Stimulated activated CD4-positive, alpha-beta T cell treated with anti-CD3 and anti-CD28 coated beads, Interleukin-15, amount 100 ng/mL, for 1 hour (primary cell): ENCODE measurements around the gene MAPK9.

ENCODE experiments used
- DNase-seq, 2 donors: peaks; one replicate each; pipeline ENCODE4 v3.0.0-alpha.2; 2020; ENCODE audit warnings: low read depth in 1 of 2, low spot score in 1 of 2

MAPK9 gene

GRCh38 chr5:180294913-180295555, 3.2 kb upstream of the MAPK9 start:
- DNase-seq, result no peak

DNA sequence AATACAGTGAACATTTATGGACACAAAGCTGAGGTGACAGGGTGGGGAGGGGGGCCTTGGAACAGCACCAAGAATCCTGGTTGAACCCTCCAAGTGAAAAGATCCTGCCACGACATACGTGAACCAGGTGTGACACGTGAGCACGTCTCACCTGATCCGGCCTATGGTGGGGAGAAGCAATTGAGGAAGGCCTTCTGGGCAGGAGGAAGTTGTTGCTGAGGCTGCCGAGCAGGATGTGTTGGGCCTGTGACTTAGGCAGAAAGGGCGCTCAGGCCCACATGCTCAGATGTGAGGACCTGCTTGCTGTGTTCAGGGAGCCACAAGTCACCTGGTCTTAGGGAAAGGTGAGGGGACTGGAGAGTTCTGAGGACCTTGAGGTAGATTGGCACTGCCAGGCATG, 2.5 kb upstream of the MAPK9 start:
- DNase-seq, result no peak

DNA sequence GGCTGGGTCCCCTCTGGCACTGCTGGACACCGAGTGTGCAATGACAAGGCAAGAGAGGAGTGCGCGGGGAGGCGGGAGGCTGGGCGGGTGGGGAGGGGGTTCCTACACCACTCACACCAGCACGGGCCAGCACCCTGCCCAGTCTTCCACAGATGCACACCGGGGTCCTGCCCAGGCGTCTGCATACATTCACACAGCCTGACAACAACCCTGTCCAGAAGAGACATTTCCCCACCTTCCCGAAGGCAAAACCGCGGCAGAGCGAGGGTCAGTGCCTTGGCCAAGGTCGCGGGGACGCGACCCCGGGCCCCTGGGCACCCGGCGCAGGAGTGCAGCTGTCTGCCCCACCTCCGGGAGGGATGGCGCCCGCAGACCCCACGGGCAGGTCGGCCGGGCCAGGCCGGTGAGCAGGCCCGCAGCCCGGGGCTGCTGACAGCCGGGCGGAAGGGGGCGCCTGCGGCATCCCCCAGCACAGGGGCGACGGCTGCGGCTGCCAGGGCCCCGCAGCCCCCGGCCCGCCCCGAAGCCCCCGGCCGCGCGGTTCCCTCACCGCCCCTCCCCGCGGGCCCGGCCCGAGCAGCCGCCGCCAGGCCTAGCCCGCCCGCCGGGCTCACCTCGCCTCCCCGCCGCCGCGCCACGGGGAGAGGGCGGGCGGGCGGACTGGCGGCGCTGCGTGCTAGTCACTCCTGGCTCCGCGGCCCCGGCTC, 496 bp downstream of the MAPK9 start:
- peak in 1 of 2 donors; percentile 11 for DNase-seq

DNA sequence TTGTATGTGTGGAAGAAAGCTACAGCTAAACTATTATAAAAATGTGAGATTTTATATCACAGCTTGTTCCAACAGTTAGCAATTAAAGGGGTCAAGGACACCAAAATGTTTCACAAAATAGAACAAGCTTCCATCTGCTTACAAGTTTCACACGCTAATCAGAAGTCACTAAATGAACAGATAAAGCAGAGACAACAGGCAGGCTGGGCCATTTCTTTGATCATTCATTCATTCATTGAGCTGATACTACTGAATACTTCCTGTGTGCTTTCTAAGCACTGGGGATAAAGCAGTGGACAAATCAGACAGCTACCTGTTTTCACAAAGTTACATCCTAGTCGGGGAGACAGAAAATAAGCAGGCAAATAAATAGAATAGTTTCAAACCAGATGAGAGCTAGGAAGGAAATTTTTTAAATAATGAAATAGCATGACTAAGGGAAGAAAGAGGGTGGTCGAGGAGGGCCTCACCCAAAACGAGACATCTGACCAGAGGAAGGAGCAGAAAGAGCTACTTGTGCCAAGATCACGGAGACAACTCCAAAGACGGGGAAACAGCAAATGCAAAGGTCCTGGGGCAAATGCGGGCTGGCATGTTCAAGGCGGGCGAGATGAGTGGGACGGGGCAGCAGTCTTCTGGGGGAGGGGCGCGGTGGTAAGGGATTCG, 1.2 kb downstream of the MAPK9 start:
- no peak for DNase-seq

- DNase-seq, result no peak
Observed at GRCh38 chr5:180289966-180290365, 1.9 kb downstream of the MAPK9 start.

GRCh38 chr5:180289433-180289832, 2.5 kb downstream of the MAPK9 start:
- DNase-seq, result no peak

GRCh38 chr5:180287868-180288267, 4.0 kb downstream of the MAPK9 start:
- DNase-seq, result no peak

DNA sequence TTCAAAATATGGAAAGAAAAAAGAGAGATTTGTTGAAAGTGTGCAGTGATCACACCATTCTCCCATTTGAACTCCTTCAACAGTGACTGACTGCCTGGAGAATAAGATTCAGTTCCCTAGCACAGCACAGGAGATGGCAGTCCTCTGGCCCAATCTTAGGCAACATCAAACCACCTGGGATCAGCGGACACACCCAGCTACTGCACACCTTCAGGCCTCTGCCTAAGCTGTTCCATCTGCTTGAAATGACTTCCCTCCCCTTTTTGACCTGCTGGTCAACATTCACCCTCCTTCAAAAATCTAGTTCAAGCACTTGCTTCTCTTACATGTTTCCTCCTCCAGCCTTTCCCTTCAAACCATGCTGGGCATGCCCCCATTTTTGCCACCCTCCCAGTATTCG, 4.5 kb downstream of the MAPK9 start:
- DNase-seq, result no peak

DNA sequence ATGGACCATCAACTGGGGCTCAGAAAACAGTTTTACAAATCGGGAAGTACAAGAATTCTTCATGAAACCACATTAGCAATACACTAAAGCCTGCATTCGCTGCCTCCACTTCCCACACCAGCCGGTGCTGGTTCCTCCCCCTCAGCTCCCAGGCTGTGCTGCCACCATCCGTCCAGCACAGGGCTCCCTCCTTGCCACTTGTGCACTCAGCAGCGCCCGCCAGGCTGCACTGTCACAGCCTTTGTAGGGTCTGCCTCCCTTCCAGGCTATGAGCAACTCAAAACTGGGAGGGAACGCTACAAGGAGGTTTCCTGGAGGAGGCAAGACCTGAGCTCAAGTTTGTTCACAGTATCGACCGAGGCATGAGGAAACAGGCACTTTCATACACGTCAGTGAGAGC, 7.7 kb downstream of the MAPK9 start:
- DNase-seq, result no peak

DNA sequence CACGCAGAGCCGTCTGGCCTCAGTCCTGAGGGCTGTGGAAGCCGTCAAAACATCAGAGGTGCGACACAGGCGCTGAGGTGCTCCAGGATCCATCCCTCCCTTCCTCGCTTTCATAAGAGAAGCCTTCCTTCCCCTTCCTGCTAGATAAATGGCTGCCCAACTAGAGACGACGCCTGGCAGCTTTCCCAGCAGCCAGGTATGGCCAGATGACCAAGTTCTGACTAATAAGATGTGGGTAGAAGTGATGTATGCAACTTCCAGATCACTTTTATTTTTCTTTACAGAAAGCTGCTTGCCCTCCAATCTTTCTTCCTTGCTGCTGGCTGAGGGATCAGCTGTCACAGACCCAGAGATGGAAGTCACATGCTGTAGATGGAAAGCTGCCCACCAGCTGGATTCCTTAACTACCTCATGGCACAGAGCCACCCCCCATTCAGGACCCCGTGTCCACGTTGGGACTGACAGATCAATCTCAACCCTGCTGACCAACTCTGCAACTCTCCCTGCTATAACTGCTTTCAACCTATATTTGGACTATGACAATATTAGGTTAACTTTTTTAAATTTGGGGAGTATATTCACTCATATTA, 8.8 kb downstream of the MAPK9 start:
- DNase-seq, result no peak

- DNase-seq, result no peak
Observed at GRCh38 chr5:180282281-180282680, 9.6 kb downstream of the MAPK9 start.

GRCh38 chr5:180281706-180282105, 10.2 kb downstream of the MAPK9 start:
- DNase-seq, result no peak

DNA sequence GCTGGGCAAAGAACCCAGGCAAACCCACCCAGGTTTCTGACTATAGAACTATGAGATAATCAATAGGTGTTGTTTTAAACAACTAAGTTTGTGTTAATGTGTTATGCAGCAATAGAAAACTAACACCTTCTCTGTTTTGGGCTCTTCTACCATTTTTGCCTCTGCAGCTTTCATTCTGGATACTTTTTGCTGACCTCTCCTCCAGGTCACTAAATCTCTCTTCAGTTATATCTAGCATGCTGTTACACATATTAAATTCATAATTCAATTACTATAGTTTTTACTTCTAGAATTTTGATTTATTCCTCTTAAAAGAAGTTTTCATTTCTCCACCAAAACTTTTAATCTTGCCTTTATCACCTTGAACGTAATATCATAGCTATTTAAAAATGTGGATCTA, 17.2 kb downstream of the MAPK9 start:
- no peak for DNase-seq

DNA sequence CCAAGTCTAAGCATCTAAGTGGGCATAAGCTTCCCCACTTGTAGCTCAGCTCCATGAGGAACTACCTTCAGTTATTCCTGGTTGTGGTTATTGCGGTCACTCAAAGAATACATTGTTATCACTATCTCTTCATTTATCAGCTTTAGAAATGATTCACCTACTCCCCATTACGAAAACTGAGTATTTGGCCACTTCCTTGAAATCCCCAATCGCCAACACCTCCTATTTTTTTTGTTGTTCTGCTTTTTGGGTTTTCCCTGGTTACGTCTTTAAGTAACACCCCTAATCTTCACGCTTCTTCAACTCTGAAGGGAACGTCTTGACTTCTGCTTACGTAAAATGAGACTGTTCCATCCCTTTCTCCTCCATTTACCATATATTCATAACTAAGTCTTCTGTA, 20.7 kb downstream of the MAPK9 start:
- DNase-seq, result no peak

- no peak for DNase-seq
Observed at GRCh38 chr5:180259260-180259611, 32.6 kb downstream of the MAPK9 start.

GRCh38 chr5:180253036-180253824, 38.7 kb downstream of the MAPK9 start:
- no peak for DNase-seq

- DNase-seq, result no peak
Observed at GRCh38 chr5:180251887-180252286, 40.0 kb downstream of the MAPK9 start.

- no peak for DNase-seq
Observed at GRCh38 chr5:180251141-180251540, 40.7 kb downstream of the MAPK9 start.

DNA sequence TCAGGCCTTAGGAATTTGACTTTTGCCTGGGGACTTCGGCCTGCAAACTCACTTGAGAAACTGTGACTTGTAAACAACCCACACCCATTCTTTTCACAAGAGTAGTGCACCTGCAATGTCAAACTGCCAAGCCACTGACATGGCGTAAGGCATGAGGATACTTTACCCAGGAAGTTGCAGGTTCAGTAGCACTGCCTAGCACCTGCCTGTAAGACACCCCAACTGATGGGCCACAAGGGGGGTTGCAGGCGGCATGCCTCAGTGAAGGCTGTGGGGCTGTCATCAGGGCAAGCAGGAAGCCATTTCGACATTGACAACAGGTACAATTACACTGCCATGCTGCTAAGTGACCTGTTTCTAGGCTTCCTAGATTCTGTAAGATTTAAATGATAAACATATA, 41.6 kb downstream of the MAPK9 start:
- DNase-seq, result no peak

GRCh38 chr5:180241600-180241999, 50.3 kb downstream of the MAPK9 start:
- DNase-seq, result no peak

GRCh38 chr5:180238631-180239030, 53.3 kb downstream of the MAPK9 start:
- DNase-seq, result no peak
